Measurements from ENCODE around the gene SWAP70.

Gene SWAP70

DNA sequence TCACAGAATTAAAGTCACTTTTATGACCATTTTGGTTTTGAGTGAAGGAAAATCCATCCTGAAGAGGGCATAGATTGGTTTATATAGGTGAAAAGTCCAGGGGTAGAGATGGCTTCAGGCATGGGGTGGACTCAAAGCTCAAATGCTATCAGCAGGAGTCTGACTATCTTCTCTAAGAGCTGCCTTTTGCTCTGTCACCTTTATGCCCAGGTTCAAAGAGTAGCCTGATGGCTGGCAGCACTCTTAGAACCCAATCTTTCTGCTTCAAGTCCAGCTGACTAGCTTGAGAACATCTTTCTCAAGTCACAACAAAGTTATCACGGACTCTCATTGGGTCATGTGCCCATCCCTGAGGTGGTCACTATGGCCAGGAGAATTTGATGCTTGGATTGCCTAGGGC, 27.2 kb upstream of the SWAP70 start:
- TF ChIP-seq GATA1 (IDR thresholded peaks at IDR 0.05; ENCODE audit: low read depth, low read length) = no peak
- no peak for TF ChIP-seq POLR2A (IDR thresholded peaks at IDR 0.05; ENCODE audit: low read length)
- DNase-seq = no peak

DNA sequence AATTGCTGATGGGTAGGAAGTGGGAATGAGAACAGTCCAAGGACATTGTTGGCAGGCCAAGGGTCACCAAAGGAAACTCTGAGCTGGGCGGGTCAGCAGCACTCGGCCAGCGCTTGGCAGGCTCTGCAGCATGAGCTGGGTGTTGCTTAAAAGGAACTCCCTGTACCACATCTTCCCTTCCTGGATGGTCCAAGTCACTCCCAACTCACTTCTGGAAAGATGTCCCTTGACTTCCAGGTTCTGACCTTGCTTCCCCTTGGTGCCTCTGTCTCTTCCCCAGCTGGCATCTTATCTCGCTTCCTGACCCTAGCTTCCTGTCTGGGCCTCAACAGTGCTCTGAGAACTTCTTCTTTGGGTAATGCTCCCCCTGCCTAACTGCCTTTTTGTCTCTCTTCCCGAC, 24.8 kb upstream of the SWAP70 start:
- TF ChIP-seq POLR2A (IDR thresholded peaks at IDR 0.05; ENCODE audit: low read length) (no peak), GATA1 (IDR thresholded peaks at IDR 0.05; ENCODE audit: low read depth, low read length) (no peak)
- no peak for DNase-seq

DNA sequence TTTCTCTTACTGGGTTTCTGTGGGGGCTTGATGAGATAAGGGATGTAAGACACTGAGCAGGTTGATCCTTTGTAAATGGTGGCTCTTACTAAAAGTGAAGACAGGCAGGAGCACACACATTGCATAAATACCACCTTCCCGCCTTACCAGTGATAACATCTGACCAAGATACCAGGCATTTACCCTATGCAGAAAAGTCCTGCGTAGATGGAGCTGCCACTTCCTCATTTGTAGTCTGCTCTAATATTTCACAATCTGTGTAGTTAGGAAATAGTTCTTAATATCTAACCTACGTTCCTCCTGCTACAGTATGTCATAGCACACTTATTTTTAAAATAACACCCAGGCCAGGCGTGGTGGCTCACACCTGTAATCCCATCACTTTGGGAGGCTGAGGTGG, 23.9 kb upstream of the SWAP70 start:
- TF ChIP-seq POLR2A (IDR thresholded peaks at IDR 0.05; ENCODE audit: low read length) = no peak
- TF ChIP-seq GATA1 (IDR thresholded peaks at IDR 0.05; ENCODE audit: low read depth, low read length) = no peak
- peak in 1 of 2 experiments; percentile 16 for DNase-seq

DNA sequence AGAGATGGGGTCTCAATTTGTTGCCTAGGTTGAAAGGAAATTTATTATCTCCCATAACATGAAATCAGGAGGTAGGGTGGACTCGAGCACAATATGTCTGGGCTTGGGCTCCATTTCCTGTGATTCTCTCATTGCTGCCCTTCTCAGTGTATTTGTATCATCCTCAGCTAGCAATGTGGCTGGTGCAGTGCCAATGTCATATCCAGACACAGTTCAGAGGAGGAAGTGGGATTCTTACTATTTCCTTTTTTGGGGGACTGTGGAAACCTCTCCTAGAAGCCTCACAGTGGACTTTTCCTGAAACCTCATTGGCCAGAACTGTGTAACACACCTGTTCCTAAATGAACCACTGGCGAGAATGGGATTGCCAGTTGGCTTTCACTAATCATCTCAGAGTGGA, 21.0 kb upstream of the SWAP70 start:
- no peak for DNase-seq
- TF ChIP-seq POLR2A (IDR thresholded peaks at IDR 0.05; ENCODE audit: low read length) = no peak
- TF ChIP-seq GATA1 (IDR thresholded peaks at IDR 0.05; ENCODE audit: low read depth, low read length) = no peak

DNA sequence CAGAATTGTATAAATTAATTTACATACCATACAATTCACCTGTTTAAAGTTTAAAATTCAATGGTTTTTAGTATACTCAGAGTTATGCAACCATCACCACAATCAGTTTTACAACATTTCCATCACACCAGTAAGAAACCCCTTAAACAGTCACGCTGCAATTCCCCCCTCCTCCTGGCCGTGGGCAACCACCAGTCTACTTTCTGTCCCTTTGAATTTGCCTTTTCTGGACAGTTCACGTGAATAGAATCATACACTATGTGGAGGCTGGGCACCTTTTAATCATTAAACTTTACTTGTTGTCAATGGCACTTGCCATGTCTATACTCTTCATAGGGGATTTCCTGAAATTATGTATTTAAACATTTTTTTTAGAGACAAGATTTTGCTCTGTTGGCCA, 20.1 kb upstream of the SWAP70 start:
- DNase-seq = no peak
- TF ChIP-seq GATA1 (IDR thresholded peaks at IDR 0.05; ENCODE audit: low read depth, low read length) (no peak), POLR2A (IDR thresholded peaks at IDR 0.05; ENCODE audit: low read length) (no peak)

DNA sequence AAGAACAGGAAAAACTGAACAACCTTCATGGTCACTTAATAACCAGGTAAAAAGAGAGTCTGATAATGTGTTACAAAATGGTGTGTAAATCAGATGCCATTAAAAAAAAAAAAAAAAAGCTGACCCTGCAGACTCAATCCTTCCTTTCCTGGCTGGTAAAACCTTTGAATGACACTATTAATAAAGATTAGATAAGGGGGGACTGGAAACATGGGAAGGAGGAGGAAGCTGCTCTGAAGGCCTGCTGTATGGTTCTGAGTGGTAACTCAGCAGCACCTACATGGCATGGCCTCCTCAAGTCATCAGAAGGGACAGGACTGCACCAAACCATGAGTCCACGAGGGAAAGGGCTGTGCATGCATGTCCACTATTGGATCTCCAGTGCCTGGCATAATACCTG, 18.0 kb upstream of the SWAP70 start:
- no peak for DNase-seq
- no peak for TF ChIP-seq GATA1 (IDR thresholded peaks at IDR 0.05; ENCODE audit: low read depth, low read length)

DNA sequence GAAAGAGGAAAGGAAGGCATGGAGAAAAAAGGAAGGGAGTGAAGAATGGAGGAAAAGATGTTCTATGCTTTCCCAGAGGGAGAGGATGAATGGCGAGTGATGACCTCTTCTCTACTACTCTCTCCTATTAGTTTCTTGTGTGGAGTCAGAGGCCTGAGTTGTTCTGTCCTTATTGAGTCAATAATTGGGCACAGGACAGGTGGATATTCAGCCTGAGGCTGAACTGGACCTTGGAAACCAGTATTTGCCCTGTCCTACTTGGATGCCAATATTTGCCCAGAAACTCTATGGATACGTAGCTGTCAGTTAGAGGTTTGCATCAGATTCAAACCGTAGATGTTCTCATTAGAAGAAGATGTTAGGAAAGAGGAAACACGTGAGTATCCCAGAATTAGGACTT, 17.6 kb upstream of the SWAP70 start:
- TF ChIP-seq GATA1 (IDR thresholded peaks at IDR 0.05; ENCODE audit: low read depth, low read length) = no peak
- TF ChIP-seq POLR2A (IDR thresholded peaks at IDR 0.05; ENCODE audit: low read length) = no peak
- no peak for DNase-seq

DNA sequence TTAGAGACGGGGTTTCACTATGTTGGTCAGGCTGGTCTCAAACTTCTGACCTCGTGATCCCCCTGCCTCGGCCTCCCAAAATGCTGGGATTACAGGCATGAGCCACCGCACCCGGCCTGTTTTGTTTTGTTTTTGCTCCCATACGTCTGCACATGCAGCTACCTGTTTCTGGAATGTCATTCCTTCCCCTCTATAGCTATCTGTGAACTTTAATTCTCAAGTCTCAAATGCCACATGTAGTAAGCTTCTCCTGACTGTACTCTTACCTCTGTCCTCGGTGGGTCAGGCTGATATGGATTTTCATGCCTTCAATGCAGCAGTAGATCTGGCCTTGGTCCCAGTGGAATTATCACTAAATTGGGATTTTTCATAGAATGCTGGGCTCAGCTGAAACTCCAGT, 12.4 kb upstream of the SWAP70 start:
- DNase-seq = no peak
- TF ChIP-seq GATA1 (IDR thresholded peaks at IDR 0.05; ENCODE audit: low read depth, low read length) (no peak), POLR2A (IDR thresholded peaks at IDR 0.05; ENCODE audit: low read length) (no peak)

DNA sequence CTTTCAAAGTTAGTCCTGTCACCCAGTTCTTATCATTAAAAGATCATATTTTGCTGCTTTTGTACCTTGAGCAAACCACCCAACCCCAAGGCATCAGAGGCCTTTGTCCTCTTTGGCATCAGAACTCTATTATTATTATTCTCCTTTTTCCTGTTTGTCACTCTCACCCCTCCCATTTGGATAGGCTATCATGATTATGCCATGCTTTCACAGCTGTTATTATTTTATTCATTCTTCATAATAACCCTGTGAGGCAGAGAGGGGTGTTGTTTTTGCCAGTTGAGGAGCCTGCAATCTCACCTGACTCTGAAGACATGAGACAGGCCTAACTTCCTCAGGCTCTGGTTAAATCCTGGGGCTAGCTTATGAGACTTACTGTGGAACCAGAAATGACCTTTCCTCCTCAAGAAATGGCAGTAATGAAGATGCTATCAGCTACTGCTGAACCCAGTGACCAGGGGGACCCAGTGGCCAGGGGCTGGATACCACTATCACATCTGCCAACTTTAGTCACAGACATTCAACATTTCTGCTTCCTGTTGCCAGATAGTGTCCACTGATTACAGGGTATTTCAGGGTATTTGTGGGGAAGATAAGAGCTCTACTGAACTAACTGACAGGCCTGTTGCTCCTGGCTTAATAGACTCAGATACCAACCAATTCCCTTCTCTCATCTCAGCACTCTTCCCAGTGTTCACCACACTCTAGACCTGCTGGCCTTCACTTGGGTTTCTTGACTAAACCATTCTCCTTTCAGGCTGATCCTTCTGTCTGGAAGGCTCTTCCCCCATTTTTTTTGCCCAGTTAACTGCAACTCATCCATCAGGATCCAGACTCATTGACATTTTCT, 11.8 kb upstream of the SWAP70 start:
- no peak for TF ChIP-seq GATA1 (IDR thresholded peaks at IDR 0.05; ENCODE audit: low read depth, low read length)
- DNase-seq = peak; percentile 69 to 93

DNA sequence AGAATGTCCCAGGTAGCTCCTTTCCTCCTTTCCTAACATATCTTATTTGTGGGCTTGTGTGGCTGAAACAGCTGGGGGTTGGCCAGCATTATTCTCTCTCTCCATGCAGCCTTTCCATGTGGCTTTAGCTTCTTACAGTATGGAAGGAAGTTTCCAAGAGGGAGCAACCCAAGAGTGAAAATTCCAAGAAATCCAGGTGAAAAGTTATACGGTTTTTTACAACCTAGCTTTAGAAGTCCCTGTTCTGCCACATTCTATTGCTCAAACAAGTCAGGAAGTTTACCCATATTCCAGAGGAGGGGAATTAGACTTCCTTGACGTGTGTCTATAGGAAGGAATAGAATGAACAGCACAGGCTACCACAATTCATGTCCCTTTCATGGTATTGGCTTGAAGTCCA, 10.0 kb upstream of the SWAP70 start:
- TF ChIP-seq POLR2A (IDR thresholded peaks at IDR 0.05; ENCODE audit: low read length) (no peak), GATA1 (IDR thresholded peaks at IDR 0.05; ENCODE audit: low read depth, low read length) (no peak)
- no peak for DNase-seq

DNA sequence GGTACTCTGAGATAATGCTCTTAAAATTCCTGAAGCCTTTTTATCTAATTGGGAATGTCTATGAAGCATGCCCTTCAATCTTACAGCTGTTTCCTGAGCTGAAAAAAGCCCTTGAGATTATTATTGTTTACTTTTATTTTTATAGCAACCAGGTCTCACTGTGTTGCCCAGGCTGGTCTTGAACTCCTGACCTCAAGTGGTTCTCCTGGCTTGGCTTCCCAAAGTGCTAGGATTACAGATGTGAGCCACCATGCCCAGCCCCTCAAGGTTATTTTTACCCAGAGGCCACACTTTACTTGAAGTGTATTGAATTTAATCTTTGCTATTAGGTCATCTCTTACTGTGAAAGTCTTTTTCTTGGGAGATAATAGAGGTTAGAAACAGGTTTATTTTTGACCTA, 7.0 kb upstream of the SWAP70 start:
- DNase-seq = no peak
- no peak for TF ChIP-seq GATA1 (IDR thresholded peaks at IDR 0.05; ENCODE audit: low read depth, low read length)
- no peak for TF ChIP-seq POLR2A (IDR thresholded peaks at IDR 0.05; ENCODE audit: low read length)

DNA sequence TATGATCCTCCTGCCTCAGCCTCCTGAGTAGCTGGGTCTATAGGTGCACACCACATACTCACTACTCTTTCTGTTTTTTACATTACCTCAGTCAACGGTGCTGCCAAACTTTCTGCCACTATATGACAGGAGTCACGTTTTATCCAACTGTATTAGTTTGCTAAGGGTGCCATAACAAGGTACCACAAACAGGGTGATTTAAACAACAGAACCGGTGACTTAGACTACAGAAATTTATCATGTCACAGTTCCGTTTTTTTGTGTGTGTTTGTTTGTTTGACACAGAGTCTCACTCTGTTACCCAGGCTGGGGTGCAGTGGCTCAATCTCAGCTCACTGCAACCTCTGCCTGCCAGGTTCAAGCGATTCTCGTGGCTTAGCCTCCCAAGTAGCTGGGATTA, 6.3 kb upstream of the SWAP70 start:
- DNase-seq = no peak
- TF ChIP-seq GATA1 (IDR thresholded peaks at IDR 0.05; ENCODE audit: low read depth, low read length) = no peak
- no peak for TF ChIP-seq POLR2A (IDR thresholded peaks at IDR 0.05; ENCODE audit: low read length)

DNA sequence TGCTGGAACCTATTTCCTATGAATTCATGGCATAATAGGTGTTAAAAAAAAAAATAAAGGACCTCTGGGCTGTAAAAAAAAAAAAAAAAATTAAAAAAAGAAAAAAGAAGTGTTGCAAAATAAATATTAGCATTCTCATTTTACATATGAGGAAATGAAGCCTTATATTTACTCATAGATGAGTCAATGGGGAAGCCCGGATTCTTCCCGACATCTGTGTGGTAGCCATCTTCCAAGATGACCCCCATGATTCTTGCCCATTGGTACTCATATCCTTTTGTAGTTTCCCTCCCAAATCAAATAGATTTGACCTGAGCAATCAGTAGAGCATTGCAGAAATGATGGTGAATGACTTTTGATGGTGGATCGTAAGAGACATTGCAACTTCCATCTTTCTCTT, 3.0 kb upstream of the SWAP70 start:
- TF ChIP-seq POLR2A (IDR thresholded peaks at IDR 0.05; ENCODE audit: low read length) (no peak), GATA1 (IDR thresholded peaks at IDR 0.05; ENCODE audit: low read depth, low read length) (no peak)
- DNase-seq = no peak

DNA sequence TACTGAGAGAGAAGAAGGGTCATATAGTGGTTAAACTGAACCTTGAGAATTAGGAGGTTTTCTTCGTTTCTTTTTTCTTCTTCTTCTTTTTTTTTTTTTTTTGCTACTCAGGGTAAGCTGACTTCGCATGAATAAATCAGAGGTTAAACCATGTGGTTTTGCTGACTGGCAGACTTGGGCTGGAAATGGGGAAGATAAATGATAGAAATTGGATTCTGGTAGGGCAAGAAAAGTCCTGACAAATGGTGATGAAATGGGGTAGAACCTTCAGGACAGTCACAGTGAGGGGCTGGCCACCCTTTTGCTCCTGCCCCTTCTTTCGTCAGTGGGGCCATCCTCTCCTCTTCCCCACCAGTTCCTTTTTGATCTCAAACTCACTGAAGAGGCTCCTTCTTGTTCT, 1.6 kb upstream of the SWAP70 start:
- DNase-seq = no peak

More for the DNA sequence above, 1.6 kb upstream of the SWAP70 start:
- TF ChIP-seq GATA1 (IDR thresholded peaks at IDR 0.05; ENCODE audit: low read depth, low read length) = no peak
- TF ChIP-seq POLR2A (IDR thresholded peaks at IDR 0.05; ENCODE audit: low read length) = no peak

Data from erythroblast (primary cell).